GM23338 (cell line): ENCODE data around the gene AP2B1. TPM values are rescaled to one million over a fixed set of nuclear protein-coding genes. Genes with fewer than 3 reads are reported as not detected.

Experiments
- ATAC-seq: fragments of 200-7000 bp; cut with Tn5 transposase; 3 replicates; pipeline ENCODE4 v1.9.1; 2020
- DNase-seq: peaks from one replicate; pipeline ENCODE4 v3.0.0-alpha.2; 2015; ENCODE audit warnings: low spot score
- H2AFZ ChIP-seq: fragments of 200-600 bp; sonication (generic); 2 replicates; pipeline ENCODE4 v1.8.0; 2016; ENCODE audit warnings: antibody characterized with exemption, mild to moderate bottlenecking, moderate library complexity
- H3F3A ChIP-seq: fragments of 200-600 bp; sonication (generic); replicated peaks from 2 replicates; pipeline ENCODE4 v1.8.0; 2017; ENCODE audit warnings: antibody characterized with exemption, mixed run types, low read depth
- H3K27ac ChIP-seq: fragments of 200-600 bp; sonication (generic); 2 replicates; pipeline ENCODE4 v1.6.1; 2016; ENCODE audit warnings: low read depth
- H3K27me3 ChIP-seq: fragments of 200-600 bp; sonication (generic); 2 replicates; pipeline ENCODE4 v1.8.0; 2016; ENCODE audit warnings: mild to moderate bottlenecking, mixed run types, moderate library complexity; ENCODE audit not compliant: insufficient read depth
- H3K36me3 ChIP-seq: fragments of 200-600 bp; sonication (generic); 2 replicates; pipeline ENCODE4 v1.8.0; 2016; ENCODE audit warnings: mild to moderate bottlenecking; ENCODE audit not compliant: insufficient read depth
- H3K4me1 ChIP-seq: fragments of 200-600 bp; sonication (generic); 2 replicates; pipeline ENCODE4 v1.8.0; 2016; ENCODE audit warnings: mild to moderate bottlenecking, moderate library complexity; ENCODE audit not compliant: insufficient read depth
- H3K4me2 ChIP-seq: fragments of 200-600 bp; sonication (generic); 2 replicates; pipeline ENCODE4 v1.7.1; 2017; ENCODE audit warnings: mixed run types
- H3K4me3 ChIP-seq: fragments of 200-600 bp; sonication (generic); 2 replicates; pipeline ENCODE4 v1.6.1; 2016; ENCODE audit warnings: mixed run types
- H3K79me2 ChIP-seq: fragments of 200-600 bp; sonication (generic); replicated peaks from 2 replicates; pipeline ENCODE4 v1.8.0; 2017; ENCODE audit warnings: mild to moderate bottlenecking; ENCODE audit not compliant: insufficient read depth
- H3K9me2 ChIP-seq: fragments of 200-600 bp; sonication (generic); 2 replicates; pipeline ENCODE4 v1.8.0; 2017; ENCODE audit not compliant: insufficient read depth
- H4K20me1 ChIP-seq: fragments of 200-600 bp; sonication (generic); replicated peaks from 2 replicates; pipeline ENCODE4 v1.8.0; 2017; ENCODE audit warnings: mild to moderate bottlenecking; ENCODE audit not compliant: insufficient read depth
- H3K27ac Mint-ChIP-seq: 2 replicates; pipeline ENCODE4 v1.8.0; 2020; ENCODE audit warnings: inconsistent platforms, mild to moderate bottlenecking, moderate library complexity, mixed read lengths
- H3K27me3 Mint-ChIP-seq: 3 replicates; pipeline ENCODE4 v1.8.0; 2022; ENCODE audit warnings: low read depth, mild to moderate bottlenecking, moderate library complexity, mixed read lengths, inconsistent platforms; ENCODE audit not compliant: insufficient read depth, poor library complexity
- H3K36me3 Mint-ChIP-seq: 3 replicates; pipeline ENCODE4 v1.8.0; 2021; ENCODE audit warnings: low read depth, mild to moderate bottlenecking, inconsistent platforms, moderate library complexity, mixed read lengths
- H3K4me1 Mint-ChIP-seq: 3 replicates; pipeline ENCODE4 v1.8.0; 2020; ENCODE audit warnings: mild to moderate bottlenecking, inconsistent platforms, mixed read lengths
- H3K4me3 Mint-ChIP-seq: 3 replicates; pipeline ENCODE4 v1.8.0; 2021; ENCODE audit warnings: moderate library complexity, mild to moderate bottlenecking, inconsistent platforms, mixed read lengths
- H3K9me3 Mint-ChIP-seq: 3 replicates; pipeline ENCODE4 v1.8.0; 2020; ENCODE audit warnings: moderate library complexity, mild to moderate bottlenecking, inconsistent platforms, mixed read lengths
- CREB1 ChIP-seq: fragments of 250-450 bp; sonication (Bioruptor Pico); IDR thresholded peaks from 2 replicates; pipeline ENCODE4 v1.5.0; 2020; ENCODE audit warnings: low read depth, mild to moderate bottlenecking, moderate library complexity
- ETS1 ChIP-seq: IDR thresholded peaks from 2 replicates; pipeline ENCODE4 v1.6.1; 2016; ENCODE audit warnings: antibody characterized with exemption
- EZH2phosphoT487 ChIP-seq: fragments of 200-600 bp; sonication (generic); IDR thresholded peaks from one replicate; pipeline ENCODE4 v1.8.1; 2018; ENCODE audit warnings: antibody characterized with exemption; ENCODE audit not compliant: unreplicated experiment
- NANOG ChIP-seq: IDR thresholded peaks from 2 replicates; pipeline ENCODE4 v1.6.1; 2016; ENCODE audit warnings: antibody characterized with exemption, borderline replicate concordance
- REST ChIP-seq: IDR thresholded peaks from one replicate; pipeline ENCODE4 v1.6.1; 2018; ENCODE audit warnings: antibody characterized with exemption; ENCODE audit not compliant: unreplicated experiment
- ZNF114 ChIP-seq: fragments of 250-450 bp; sonication (Bioruptor Pico); IDR thresholded peaks from 2 replicates; pipeline ENCODE4 v1.5.0; 2020; ENCODE audit warnings: mild to moderate bottlenecking, moderate library complexity
- ZNF331 ChIP-seq: fragments of 250-450 bp; sonication (Bioruptor Pico); IDR thresholded peaks from 2 replicates; pipeline ENCODE4 v1.5.0; 2020; ENCODE audit warnings: low read depth, mild to moderate bottlenecking, moderate library complexity
- ZNF462 ChIP-seq: fragments of 250-450 bp; sonication (Bioruptor Pico); IDR thresholded peaks from 2 replicates; pipeline ENCODE4 v1.5.0; 2020; ENCODE audit warnings: mild to moderate bottlenecking, moderate library complexity
- polyA plus RNA-seq: library from polyadenylated mRNA; unstranded; fragments of >200 nt; fragmentation: Nextera tagmentation; extraction: Ambion mirVana; gene quantifications from 2 replicates; pipeline ENCODE4 v1.2.1, GENCODE V29; 2016
- total RNA-seq: library from RNA; depleted of rRNA; stranded (reverse); fragments of >200 nt; shearing (Covaris generic); gene quantifications from 2 replicates; pipeline ENCODE4 v1.2.3, GENCODE V29; 2014

The AP2B1 gene
- total and polyA plus RNA-seq, 2 experiments from 2014 or later: 89.7 to 144 TPM

- TF ChIP-seq ZNF462 (no peak), ETS1 (no peak)
Measured at GRCh38 chr17:35725802-35726126, 138.6 kb downstream of the AP2B1 start (continued).

- DNase-seq (peak; percentile 44), ATAC-seq (peak; percentile 17)
- Histone ChIP-seq H3K27ac (no peak overlapping the region), H2AFZ (no peak overlapping the region), H3F3A (0 out of 2 replicates have a peak, but pooled peaks cover 3% of the 10 kb centered on the region), H3K4me1 (peaks cover 27% of the 10 kb centered on the region), H3K4me2 (no peak overlapping the region), H3K27me3 (peaks cover 5% of the 10 kb centered on the region; the same call in 1 of the 2 replicates), H4K20me1 (peaks cover 5% of the 10 kb centered on the region), H3K79me2 (no peaks in the 10 kb centered on the region), H3K4me3 (no peak overlapping the region), H3K9me2 (no peaks in the 10 kb centered on the region), H3K36me3 (peaks cover 16% of the 10 kb centered on the region)
- Mint-ChIP-seq H3K36me3 (peaks cover 21% of the 10 kb centered on the region), H3K27ac (no peak overlapping the region; the same call in 1 of the 2 replicates), H3K9me3 (no peaks in the 10 kb centered on the region), H3K27me3 (peaks cover 6% of the 10 kb centered on the region), H3K4me3 (no peak overlapping the region), H3K4me1 (peaks cover 37% of the 10 kb centered on the region)
- TF ChIP-seq NANOG (no peak), ZNF331 (CRISPR knock-in tag) (no peak), CREB1 (CRISPR knock-in tag) (no peak), EZH2phosphoT487 (no peak), ZNF114 (CRISPR knock-in tag) (no peak), ETS1 (no peak), REST (no peak)
Measured at GRCh38 chr17:35726127-35726952, 139.2 kb downstream of the AP2B1 start.
